HG02759 (cell line): Measurements from ENCODE around the gene USPL1.
"Not testable (repeated sequence)": the region's sequence is repeated elsewhere in the genome, so short reads cannot be mapped to it uniquely, and the experiment has no call there.

Source experiments
- ATAC-seq: cut with Tn5 transposase; IDR thresholded peaks from one replicate; pipeline ENCODE4 v1.9.1; 2021; ENCODE audit warnings: mild to moderate bottlenecking, moderate library complexity; ENCODE audit not compliant: unreplicated experiment

USPL1 gene

DNA sequence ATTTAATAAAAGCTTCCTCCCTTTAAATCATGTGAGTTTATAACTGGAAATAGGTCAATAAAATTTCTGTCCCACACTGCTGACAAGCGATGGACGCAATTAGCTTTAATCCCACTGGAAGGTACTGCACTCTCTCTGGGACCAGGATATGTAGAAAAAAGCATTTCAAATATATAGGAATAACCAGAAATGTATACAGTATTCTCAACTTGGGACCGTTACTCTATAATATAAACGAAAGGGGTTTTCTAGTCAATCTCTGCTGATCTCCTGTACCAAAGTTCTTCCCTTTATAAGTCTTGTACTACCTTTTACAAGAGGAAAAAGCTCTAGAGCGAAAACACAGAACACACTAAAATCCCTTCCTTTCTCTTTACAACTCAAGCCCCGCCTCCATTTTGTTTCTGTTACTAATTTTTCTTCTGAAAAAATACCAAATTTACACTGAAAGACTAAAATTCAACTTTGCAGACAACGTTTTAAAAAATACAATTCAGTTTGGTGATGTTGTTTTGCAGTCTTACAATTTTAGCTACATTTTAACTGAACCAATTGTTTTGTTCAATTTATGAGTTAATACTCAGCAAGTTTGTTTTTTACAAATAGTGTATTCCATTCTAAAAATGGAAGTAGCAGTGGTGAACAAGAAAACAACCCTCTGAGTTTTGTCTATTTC, 1.7 kb upstream of the USPL1 start:
- no peak for ATAC-seq

DNA sequence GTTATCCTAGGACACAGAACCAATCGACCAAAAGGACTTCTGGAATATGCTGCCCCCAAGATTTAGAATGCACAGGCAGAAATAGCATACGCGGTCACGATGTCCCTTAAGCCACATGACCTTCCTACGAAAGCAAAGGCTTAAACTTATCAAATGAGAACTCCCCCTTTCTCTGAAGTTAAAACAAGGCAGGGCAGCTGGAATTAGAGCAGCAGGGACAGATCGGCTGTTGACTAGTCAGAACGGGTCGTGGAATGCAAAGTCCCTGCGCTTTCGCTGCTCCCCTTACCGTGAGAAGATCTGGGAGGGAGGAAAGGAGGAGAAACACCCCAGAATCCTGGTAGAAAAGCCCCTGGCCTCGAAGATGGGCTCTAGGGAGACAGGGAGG, 799 bp upstream of the USPL1 start:
- ATAC-seq, result peak; percentile 16

- no peak for ATAC-seq
Observed at GRCh38 chr13:30618186-30618929, 638 bp downstream of the USPL1 start.

- ATAC-seq, result no peak
Observed at GRCh38 chr13:30618930-30619279, 1.2 kb downstream of the USPL1 start.

DNA sequence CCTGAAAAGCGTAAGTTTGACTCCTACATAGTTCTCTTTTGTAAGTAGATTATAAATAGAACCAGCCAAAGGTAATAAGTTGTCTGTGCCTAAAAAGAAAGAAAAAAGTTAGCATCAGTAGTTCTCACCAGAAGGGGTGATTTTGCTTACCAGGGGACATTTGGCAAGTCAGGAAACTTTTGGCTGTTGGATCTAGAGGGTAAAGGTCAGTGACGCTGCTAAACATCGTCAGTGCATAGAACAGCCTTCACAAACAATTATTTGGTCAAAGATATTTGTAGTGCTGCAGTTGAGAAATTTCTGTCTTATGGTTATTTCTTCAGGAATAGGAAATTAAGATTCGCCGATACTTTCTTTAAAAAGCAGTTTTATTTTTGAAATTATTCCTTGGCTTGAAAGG, 2.0 kb downstream of the USPL1 start:
- ATAC-seq, result no peak

DNA sequence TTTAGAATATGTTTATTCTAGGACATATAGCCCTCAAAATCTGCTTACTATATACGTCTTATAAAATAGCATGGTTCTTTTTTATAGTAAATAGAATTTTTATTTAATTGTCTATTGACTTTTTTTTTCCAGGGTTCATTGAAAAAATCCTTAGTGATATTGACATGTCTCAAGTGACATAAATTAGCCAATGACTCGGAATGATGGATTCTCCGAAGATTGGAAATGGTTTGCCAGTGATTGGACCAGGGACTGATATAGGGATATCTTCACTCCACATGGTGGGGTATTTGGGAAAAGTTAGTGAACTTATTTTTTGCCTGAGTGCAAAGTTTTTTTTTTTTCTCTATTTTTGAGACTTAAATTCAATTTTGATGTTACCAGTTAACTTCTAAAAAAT, 3.2 kb downstream of the USPL1 start:
- no peak for ATAC-seq

GRCh38 chr13:30622551-30622950, 4.8 kb downstream of the USPL1 start:
- ATAC-seq, result no peak

DNA sequence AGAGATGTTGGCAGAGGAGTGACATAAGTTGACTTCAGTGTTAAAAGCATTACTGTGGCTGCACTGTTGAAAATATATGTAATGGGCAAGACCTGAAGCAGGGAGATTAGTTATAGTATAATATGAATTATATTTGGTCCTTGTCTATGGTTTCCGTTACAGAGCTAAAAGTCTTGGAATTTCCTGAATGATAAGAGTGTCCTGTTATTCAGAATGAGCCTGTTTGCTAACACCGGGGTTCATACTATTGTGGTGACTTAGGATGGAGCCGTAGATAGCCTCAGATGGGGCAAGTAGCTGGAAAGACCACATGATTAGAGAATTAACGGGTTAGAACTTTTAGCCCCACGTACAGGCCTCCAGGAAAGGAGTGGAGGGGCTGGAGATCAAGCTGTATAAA, 5.7 kb downstream of the USPL1 start:
- no peak for ATAC-seq

DNA sequence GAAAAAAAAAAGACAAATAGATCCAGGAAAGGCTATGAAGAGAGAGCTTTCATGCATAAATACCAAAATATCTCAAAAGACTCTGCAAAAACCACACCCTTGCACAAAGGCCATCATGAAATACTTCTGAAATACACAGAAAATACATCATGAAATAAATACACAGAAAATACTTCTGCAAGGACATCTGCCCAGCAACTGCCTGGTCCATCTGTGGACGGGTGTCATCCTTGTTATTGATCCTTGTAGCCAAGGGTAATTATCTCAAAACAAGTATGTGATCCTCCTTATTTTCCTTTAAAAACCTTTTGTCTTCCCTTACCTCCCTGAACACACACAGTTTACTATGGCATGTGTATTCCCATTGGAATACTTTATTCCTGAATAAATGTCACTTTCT, 6.9 kb downstream of the USPL1 start:
- no peak for ATAC-seq

GRCh38 chr13:30629527-30629926, 11.8 kb downstream of the USPL1 start:
- ATAC-seq, result no peak

- ATAC-seq, result no peak
Observed at GRCh38 chr13:30633861-30634260, 16.1 kb downstream of the USPL1 start.

GRCh38 chr13:30634838-30635237, 17.1 kb downstream of the USPL1 start:
- ATAC-seq, result no peak

DNA sequence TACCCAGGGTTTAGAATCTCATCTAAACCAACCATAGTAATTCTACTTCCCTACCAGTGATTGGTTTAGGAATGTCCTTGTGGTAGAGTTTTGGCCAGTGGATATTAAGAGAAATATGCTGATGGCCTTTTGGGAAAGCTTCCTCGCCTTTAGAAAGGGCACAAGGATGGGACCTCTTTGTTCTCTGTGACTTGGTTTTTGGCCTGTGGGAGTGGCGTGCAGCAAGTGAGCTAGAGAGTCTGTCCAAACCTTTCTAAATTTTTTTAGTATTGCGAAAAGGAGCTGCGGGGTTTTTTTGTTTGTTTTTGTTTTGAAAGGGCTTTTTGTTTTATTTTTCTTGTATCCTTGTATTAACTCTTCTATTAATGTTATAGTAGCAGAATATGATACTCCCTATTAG, 20.6 kb downstream of the USPL1 start:
- ATAC-seq, result no peak

GRCh38 chr13:30639671-30640070, 22.0 kb downstream of the USPL1 start:
- no peak for ATAC-seq

DNA sequence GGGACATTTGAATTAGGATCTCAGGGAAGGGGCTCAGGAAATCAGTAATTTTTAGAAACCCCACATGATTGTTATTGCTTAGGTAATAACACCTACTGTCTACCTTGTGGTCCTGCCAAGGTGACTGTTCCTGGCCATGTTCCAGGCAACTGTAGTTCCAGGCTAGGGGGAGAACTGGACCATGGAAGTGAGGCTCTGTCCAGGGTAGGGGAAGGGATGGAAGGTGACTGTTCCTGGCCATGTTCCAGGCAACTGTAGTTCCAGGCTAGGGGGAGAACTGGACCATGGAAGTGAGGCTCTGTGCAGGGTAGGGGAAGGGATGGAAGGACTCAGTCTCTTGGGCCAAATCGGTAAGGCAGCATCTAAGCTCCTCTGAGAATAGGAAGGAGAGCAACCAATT, 23.5 kb downstream of the USPL1 start:
- not testable (repeated sequence) for ATAC-seq

- ATAC-seq, result no peak
Observed at GRCh38 chr13:30645629-30646028, 27.9 kb downstream of the USPL1 start.

DNA sequence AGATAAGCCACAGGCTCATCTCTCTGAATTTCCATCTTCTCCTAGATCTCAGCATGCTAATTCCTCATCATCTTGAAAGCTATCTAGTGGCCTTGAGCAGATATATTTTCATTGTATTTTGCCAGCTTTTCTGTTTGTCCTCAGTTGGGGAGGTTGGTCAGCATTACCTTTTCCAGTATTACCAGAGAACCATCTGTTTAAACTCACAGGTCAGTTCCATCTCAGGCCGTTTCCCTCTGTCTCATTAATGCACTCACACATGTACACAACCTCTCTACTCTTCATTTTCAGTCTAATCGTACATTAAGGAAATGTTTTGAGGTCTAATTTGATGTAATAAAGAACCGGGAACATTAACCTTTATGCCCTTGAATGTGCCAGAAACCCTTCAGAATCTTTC, 29.7 kb downstream of the USPL1 start:
- ATAC-seq, result no peak

- no peak for ATAC-seq
Observed at GRCh38 chr13:30647824-30648521, 30.3 kb downstream of the USPL1 start.

- no peak for ATAC-seq
Observed at GRCh38 chr13:30648522-30649012, 30.8 kb downstream of the USPL1 start.

GRCh38 chr13:30651648-30652047, 33.9 kb downstream of the USPL1 start:
- ATAC-seq, result not testable (repeated sequence)

- ATAC-seq, result no peak
Observed at GRCh38 chr13:30652746-30653386, 35.1 kb downstream of the USPL1 start.
